ENCODE data around the gene AHNAK2.

DNA sequence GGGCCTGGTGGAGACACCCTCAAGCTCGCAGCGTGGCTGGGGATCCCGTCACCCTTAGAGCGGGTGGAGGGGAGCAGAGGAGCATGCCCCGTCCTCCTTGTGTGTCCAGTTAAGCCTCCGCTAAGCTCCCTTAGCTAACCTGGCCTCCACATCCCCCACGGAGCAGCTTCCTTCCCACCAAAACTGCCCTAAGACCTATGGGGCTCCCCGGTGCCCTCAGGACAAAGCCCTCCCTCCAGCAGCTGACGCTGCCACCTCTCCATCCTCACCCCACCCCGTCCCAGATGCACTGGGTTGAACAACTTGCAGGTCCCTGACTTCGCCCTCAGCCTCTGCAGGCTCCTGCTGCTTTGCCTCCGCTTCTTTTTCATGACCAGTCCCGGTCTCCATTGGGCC is 4.0 kb downstream of the AHNAK2 start:
- no peak for TF ChIP-seq POLR2AphosphoS5 (IDR thresholded peaks at IDR 0.05; ENCODE audit: low read depth, low read length)
- TF ChIP-seq, protein P1, sequence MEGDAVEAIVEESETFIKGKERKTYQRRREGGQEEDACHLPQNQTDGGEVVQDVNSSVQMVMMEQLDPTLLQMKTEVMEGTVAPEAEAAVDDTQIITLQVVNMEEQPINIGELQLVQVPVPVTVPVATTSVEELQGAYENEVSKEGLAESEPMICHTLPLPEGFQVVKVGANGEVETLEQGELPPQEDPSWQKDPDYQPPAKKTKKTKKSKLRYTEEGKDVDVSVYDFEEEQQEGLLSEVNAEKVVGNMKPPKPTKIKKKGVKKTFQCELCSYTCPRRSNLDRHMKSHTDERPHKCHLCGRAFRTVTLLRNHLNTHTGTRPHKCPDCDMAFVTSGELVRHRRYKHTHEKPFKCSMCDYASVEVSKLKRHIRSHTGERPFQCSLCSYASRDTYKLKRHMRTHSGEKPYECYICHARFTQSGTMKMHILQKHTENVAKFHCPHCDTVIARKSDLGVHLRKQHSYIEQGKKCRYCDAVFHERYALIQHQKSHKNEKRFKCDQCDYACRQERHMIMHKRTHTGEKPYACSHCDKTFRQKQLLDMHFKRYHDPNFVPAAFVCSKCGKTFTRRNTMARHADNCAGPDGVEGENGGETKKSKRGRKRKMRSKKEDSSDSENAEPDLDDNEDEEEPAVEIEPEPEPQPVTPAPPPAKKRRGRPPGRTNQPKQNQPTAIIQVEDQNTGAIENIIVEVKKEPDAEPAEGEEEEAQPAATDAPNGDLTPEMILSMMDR (IDR thresholded peaks at IDR 0.05 in 2 of 3, conservative IDR thresholded peaks at IDR 0.05 in 1 of 3; ENCODE audit: borderline replicate concordance in 1 of 3, insufficient read depth in 1 of 3, low read depth in 2 of 3, low read length in 2 of 3), result no peak
- no peak for TF ChIP-seq CBX3 (IDR thresholded peaks at IDR 0.05; ENCODE audit: low read depth)
- TF ChIP-seq, protein P2, sequence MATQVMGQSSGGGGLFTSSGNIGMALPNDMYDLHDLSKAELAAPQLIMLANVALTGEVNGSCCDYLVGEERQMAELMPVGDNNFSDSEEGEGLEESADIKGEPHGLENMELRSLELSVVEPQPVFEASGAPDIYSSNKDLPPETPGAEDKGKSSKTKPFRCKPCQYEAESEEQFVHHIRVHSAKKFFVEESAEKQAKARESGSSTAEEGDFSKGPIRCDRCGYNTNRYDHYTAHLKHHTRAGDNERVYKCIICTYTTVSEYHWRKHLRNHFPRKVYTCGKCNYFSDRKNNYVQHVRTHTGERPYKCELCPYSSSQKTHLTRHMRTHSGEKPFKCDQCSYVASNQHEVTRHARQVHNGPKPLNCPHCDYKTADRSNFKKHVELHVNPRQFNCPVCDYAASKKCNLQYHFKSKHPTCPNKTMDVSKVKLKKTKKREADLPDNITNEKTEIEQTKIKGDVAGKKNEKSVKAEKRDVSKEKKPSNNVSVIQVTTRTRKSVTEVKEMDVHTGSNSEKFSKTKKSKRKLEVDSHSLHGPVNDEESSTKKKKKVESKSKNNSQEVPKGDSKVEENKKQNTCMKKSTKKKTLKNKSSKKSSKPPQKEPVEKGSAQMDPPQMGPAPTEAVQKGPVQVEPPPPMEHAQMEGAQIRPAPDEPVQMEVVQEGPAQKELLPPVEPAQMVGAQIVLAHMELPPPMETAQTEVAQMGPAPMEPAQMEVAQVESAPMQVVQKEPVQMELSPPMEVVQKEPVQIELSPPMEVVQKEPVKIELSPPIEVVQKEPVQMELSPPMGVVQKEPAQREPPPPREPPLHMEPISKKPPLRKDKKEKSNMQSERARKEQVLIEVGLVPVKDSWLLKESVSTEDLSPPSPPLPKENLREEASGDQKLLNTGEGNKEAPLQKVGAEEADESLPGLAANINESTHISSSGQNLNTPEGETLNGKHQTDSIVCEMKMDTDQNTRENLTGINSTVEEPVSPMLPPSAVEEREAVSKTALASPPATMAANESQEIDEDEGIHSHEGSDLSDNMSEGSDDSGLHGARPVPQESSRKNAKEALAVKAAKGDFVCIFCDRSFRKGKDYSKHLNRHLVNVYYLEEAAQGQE (IDR thresholded peaks at IDR 0.05; ENCODE audit: low read depth), result no peak
- no peak for TF ChIP-seq SIN3A (IDR thresholded peaks at IDR 0.05; ENCODE audit: low read depth)
- TF ChIP-seq ZNF274 (IDR thresholded peaks at IDR 0.05; ENCODE audit: low read depth, low read length), result no peak
- TF ChIP-seq, protein P3, sequence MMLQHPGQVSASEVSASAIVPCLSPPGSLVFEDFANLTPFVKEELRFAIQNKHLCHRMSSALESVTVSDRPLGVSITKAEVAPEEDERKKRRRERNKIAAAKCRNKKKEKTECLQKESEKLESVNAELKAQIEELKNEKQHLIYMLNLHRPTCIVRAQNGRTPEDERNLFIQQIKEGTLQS (IDR thresholded peaks at IDR 0.05), result no peak
- no peak for TF ChIP-seq EZH2 (IDR thresholded peaks at IDR 0.05)
- no peak for TF ChIP-seq POLR2A (IDR thresholded peaks at IDR 0.05; ENCODE audit: borderline replicate concordance, extremely low read depth, insufficient read depth, insufficient read length)
- TF ChIP-seq, protein P4, sequence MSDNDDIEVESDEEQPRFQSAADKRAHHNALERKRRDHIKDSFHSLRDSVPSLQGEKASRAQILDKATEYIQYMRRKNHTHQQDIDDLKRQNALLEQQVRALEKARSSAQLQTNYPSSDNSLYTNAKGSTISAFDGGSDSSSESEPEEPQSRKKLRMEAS (IDR thresholded peaks at IDR 0.05), result no peak
- no peak for TF ChIP-seq SP1 (IDR thresholded peaks at IDR 0.05; ENCODE audit: low read depth)
- no peak for TF ChIP-seq SRF (IDR thresholded peaks at IDR 0.05; ENCODE audit: low read depth)
- no peak for TF ChIP-seq CEBPB (IDR thresholded peaks at IDR 0.05; ENCODE audit: low read depth)

All from HCT116 (cell line).